ENCODE data around the gene EYA4. TPM values are rescaled to one million over a fixed set of nuclear protein-coding genes. Genes with fewer than 3 reads are reported as not detected.

EYA4 gene
- total RNA-seq, 1 experiment from 2014 or later = 10.0 TPM

- CTCF ChIA-PET = no interaction called here
- POLR2A ChIA-PET (ENCODE audit: unreplicated experiment) = interaction anchor here (0.6 kb wide), 1 partner anchor 747 kb away, joined by 3 read pairs; no protein-coding TSS in a partner anchor
- no peaks in the 10 kb centered on the region for H3K9me2 ChIP-seq (replicated peaks; ENCODE audit: low read length)
- intact Hi-C loops (cut with micrococcal nuclease) = no loop called here
- no peak overlapping the region for H3K4me2 ChIP-seq (ENCODE audit: low read length)
- no peak for TF ChIP-seq EZH2 (IDR thresholded peaks at IDR 0.05; ENCODE audit: low read length, unreplicated experiment)
- no peak for TF ChIP-seq CTCF (conservative IDR thresholded peaks at IDR 0.05; ENCODE audit: low read depth, low read length)
- no peak overlapping the region for H3K9ac ChIP-seq (ENCODE audit: low read length)
- H2AFZ ChIP-seq (ENCODE audit: low read length) = no peak overlapping the region
- peaks cover 12% of the 10 kb centered on the region for H3K4me1 ChIP-seq (ENCODE audit: insufficient read depth, low read length)
- H3K79me2 ChIP-seq (ENCODE audit: low read length) = no peaks in the 10 kb centered on the region
- H3K27ac ChIP-seq (ENCODE audit: low read length) = no peak overlapping the region
- H3K27me3 ChIP-seq (ENCODE audit: low read length) = no peaks in the 10 kb centered on the region
- no peaks in the 10 kb centered on the region for H3K36me3 ChIP-seq (ENCODE audit: low read depth, low read length)
- BruUV-seq (replicated peaks) = no TSS peak
- no peaks in the 10 kb centered on the region for H4K20me1 ChIP-seq (ENCODE audit: low read length)
- H3K9me3 ChIP-seq (ENCODE audit: low read length) = no peaks in the 10 kb centered on the region
- ATAC-seq (no peak), DNase-seq (no peak)
- no peak overlapping the region for H3K4me3 ChIP-seq (ENCODE audit: low read length)
- no peaks in the 10 kb centered on the region for H3F3A ChIP-seq (ENCODE audit: low read length, unreplicated experiment)
Measured at GRCh38 chr6:133577851-133578250, 336.7 kb downstream of the EYA4 start.

Data from PC-3 (cell line).